ENCODE data around the gene CAT. TPM values are rescaled to one million over a fixed set of nuclear protein-coding genes. Genes with fewer than 3 reads are reported as not detected.

The CAT gene
- total RNA-seq, 4 donors from 2014 or later = 107 to 150 (median 128) TPM

DNA sequence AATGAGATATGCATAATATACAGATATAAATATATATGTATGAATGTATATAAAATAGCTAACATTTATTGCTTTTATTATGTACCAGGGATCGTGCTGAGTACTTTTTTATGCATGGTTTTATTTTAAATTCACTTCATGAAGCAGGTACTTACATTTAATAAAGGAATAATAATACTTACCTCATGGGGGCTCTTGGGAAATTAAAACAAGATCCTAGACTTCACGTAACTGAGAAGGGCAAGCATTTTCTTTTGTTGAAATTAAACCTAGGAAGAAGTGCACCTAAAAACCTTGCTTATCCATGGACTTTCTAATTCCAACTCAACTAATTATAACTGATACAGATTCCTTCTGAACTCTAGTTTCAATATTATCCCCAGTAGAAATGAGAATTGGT, 40.9 kb upstream of the CAT start:
- H3K27ac ChIP-seq = no peak overlapping the region
- intact Hi-C loops (cut with DNase I; ENCODE audit: low total_unique reads) = no loop called here

GRCh38 chr11:34403431-34403830, 35.3 kb upstream of the CAT start:
- ATAC-seq = no peak
- H3K9me3 ChIP-seq = no peaks in the 10 kb centered on the region
- no peak overlapping the region for H3K27ac ChIP-seq
- in situ Hi-C loops (cut with MboI; ENCODE audit: low sequenced_read_pairs in 4 of 4) = no loop called here
- no peaks in the 10 kb centered on the region for H3K27me3 ChIP-seq
- TF ChIP-seq POLR2A (IDR thresholded peaks at IDR 0.05) (no peak), CTCF (IDR thresholded peaks at IDR 0.05 in 4 of 5, conservative IDR thresholded peaks at IDR 0.05 in 1 of 5) (no peak)
- no peak overlapping the region for H3K4me3 ChIP-seq
- intact Hi-C loops (cut with DNase I; ENCODE audit: low total_unique reads) = no loop called here
- H3K4me1 ChIP-seq = no peaks in the 10 kb centered on the region
- DNase-seq = no peak
- H3K36me3 ChIP-seq = no peaks in the 10 kb centered on the region

More for the DNA sequence above, 40.9 kb upstream of the CAT start:
- DNase-seq (no peak), ATAC-seq (no peak)
- H3K4me3 ChIP-seq = no peak overlapping the region
- TF ChIP-seq CTCF (IDR thresholded peaks at IDR 0.05 in 4 of 5, conservative IDR thresholded peaks at IDR 0.05 in 1 of 5) (no peak), POLR2A (IDR thresholded peaks at IDR 0.05) (no peak)
- in situ Hi-C loops (cut with MboI; ENCODE audit: low sequenced_read_pairs in 4 of 4) = no loop called here
- H3K27me3 ChIP-seq = no peaks in the 10 kb centered on the region
- peaks cover 9% of the 10 kb centered on the region in 2 donors for H3K4me1 ChIP-seq
- H3K36me3 ChIP-seq = no peaks in the 10 kb centered on the region
- H3K9me3 ChIP-seq = no peaks in the 10 kb centered on the region

DNA sequence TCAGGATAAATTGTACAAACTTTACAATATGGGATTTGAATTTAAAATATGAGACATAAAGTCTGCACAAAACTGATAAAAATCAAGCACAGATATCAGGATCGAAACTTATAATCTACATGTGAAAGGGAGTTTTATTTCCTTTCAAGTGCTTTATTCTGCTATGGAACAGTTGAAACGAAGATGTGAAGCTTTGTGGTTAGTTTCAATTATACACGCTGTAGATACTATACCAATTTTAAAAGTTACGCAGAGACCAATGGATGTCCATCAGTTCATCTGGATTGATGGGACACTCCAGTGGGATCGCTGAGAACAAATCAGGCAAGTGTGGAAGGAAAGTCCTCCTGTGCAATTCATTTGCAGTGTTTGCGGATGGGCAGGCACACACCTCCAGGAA, 34.5 kb upstream of the CAT start:
- TF ChIP-seq CTCF (IDR thresholded peaks at IDR 0.05 in 4 of 5, conservative IDR thresholded peaks at IDR 0.05 in 1 of 5) (no peak), POLR2A (IDR thresholded peaks at IDR 0.05) (no peak)
- in situ Hi-C loops (cut with MboI; ENCODE audit: low sequenced_read_pairs in 4 of 4) (no loop called here), intact Hi-C loops (cut with DNase I; ENCODE audit: low total_unique reads) (no loop called here)
- Histone ChIP-seq H3K27me3 (no peaks in the 10 kb centered on the region), H3K36me3 (no peaks in the 10 kb centered on the region), H3K9me3 (no peaks in the 10 kb centered on the region), H3K4me1 (no peaks in the 10 kb centered on the region), H3K27ac (no peak overlapping the region), H3K4me3 (no peak overlapping the region)
- DNase-seq (no peak), ATAC-seq (no peak)

GRCh38 chr11:34405079-34405858, 33.5 kb upstream of the CAT start:
- no peak overlapping the region for H3K4me3 ChIP-seq
- no peak for TF ChIP-seq POLR2A (IDR thresholded peaks at IDR 0.05)
- TF ChIP-seq CTCF (IDR thresholded peaks at IDR 0.05 in 4 of 5, conservative IDR thresholded peaks at IDR 0.05 in 1 of 5) = no peak
- H3K27me3 ChIP-seq = no peaks in the 10 kb centered on the region
- DNase-seq (no peak), ATAC-seq (no peak)
- H3K4me1 ChIP-seq = no peaks in the 10 kb centered on the region
- in situ Hi-C loops (cut with MboI; ENCODE audit: low sequenced_read_pairs in 4 of 4) (no loop called here), intact Hi-C loops (cut with DNase I; ENCODE audit: low total_unique reads) (no loop called here)
- H3K9me3 ChIP-seq = no peaks in the 10 kb centered on the region
- no peak overlapping the region for H3K27ac ChIP-seq
- no peaks in the 10 kb centered on the region for H3K36me3 ChIP-seq

DNA sequence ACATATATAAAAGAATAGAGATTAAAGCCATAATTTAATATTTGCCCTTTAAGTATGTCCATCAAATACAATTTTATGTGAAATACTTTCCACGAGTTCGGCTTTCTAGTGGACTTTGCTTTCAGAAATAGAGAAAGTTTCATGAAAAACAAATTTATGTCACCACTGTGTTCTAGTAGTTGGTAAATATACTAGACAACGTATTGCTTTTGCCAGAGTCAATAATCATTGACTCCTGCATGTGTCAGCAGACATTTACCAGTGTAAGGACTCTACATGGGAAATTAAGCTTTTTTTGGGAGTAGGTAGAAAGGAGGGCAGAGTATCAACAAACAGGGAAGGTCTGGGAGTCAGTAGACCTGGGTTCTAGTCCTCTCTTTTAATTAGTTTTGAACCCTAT, 32.3 kb upstream of the CAT start:
- H3K4me3 ChIP-seq = no peak overlapping the region
- H3K9me3 ChIP-seq = no peaks in the 10 kb centered on the region
- H3K27me3 ChIP-seq = no peaks in the 10 kb centered on the region
- intact Hi-C loops (cut with DNase I; ENCODE audit: low total_unique reads) = no loop called here
- no peak overlapping the region for H3K27ac ChIP-seq
- H3K4me1 ChIP-seq = no peaks in the 10 kb centered on the region
- H3K36me3 ChIP-seq = no peaks in the 10 kb centered on the region
- no peak for DNase-seq
- in situ Hi-C loops (cut with MboI; ENCODE audit: low sequenced_read_pairs in 4 of 4) = no loop called here
- TF ChIP-seq CTCF (IDR thresholded peaks at IDR 0.05 in 4 of 5, conservative IDR thresholded peaks at IDR 0.05 in 1 of 5) (no peak), POLR2A (IDR thresholded peaks at IDR 0.05) (no peak)
- ATAC-seq = no peak

Data from gastrocnemius medialis (tissue), 4 donors.